HepG2 (cell line): ENCODE data around the gene EIF1. TPM values are rescaled to one million over a fixed set of nuclear protein-coding genes. Genes with fewer than 3 reads are reported as not detected.

ENCODE experiments used
- AGO1 ChIP-seq: fragments of 200-400 bp; formaldehyde crosslinking; IDR thresholded peaks from 2 replicates; pipeline ENCODE4 v1.6.1; 2017; ENCODE audit warnings: mild to moderate bottlenecking, low read depth, low read length, moderate library complexity; ENCODE audit not compliant: poor library complexity, severe bottlenecking
- IRF2 ChIP-seq: IDR thresholded peaks from 2 replicates; pipeline ENCODE4 v1.6.1; 2018; ENCODE audit warnings: missing genetic modification reagents, missing compliant biosample characterization
- KDM5B ChIP-seq: sonication (generic); formaldehyde crosslinking; IDR thresholded peaks from 2 replicates; pipeline ENCODE4 v1.4.0; 2020; ENCODE audit warnings: missing genetic modification reagents, mild to moderate bottlenecking, borderline replicate concordance
- LCORL ChIP-seq, 2 experiments: fragments of 450-650 bp in 1 of 2; sonication (generic) in 1 of 2; formaldehyde crosslinking in 1 of 2; IDR thresholded peaks; 2 replicates each; pipeline versions ENCODE4 v1.5.0 to v1.6.1; 2017 to 2020; ENCODE audit warnings: antibody characterized with exemption in 1 of 2, missing genetic modification reagents in 1 of 2
- MAFG ChIP-seq: sonication (generic); formaldehyde crosslinking; IDR thresholded peaks from 2 replicates; pipeline ENCODE4 v1.5.1; 2020; ENCODE audit warnings: mild to moderate bottlenecking, missing genetic modification reagents
- RBM22 ChIP-seq: fragments of 200-400 bp; formaldehyde crosslinking; optimal IDR thresholded peaks from 2 replicates; pipeline ENCODE3; 2017; ENCODE audit warnings: mild to moderate bottlenecking, low read length, moderate library complexity
- RCOR2 ChIP-seq: IDR thresholded peaks from 2 replicates; pipeline ENCODE4 v1.6.1; 2016; ENCODE audit warnings: missing biosample characterization, missing genetic modification reagents
- TBX2 ChIP-seq: sonication (generic); formaldehyde crosslinking; IDR thresholded peaks from 2 replicates; pipeline ENCODE4 v1.5.0; 2020; ENCODE audit warnings: missing genetic modification reagents, mild to moderate bottlenecking, borderline replicate concordance
- TCF7L2 ChIP-seq: IDR thresholded peaks from 2 replicates; pipeline ENCODE4 v1.6.1; 2011; ENCODE audit warnings: mild to moderate bottlenecking, low read depth, low read length, moderate library complexity
- ZBTB1 ChIP-seq: sonication (generic); formaldehyde crosslinking; IDR thresholded peaks from 2 replicates; pipeline ENCODE4 v1.4.0; 2020; ENCODE audit warnings: missing genetic modification reagents, borderline replicate concordance
- ZBTB7B ChIP-seq: sonication (generic); formaldehyde crosslinking; IDR thresholded peaks from 2 replicates; pipeline ENCODE4 v1.4.0; 2020; ENCODE audit warnings: missing genetic modification reagents
- ZNF260 ChIP-seq: sonication (generic); formaldehyde crosslinking; IDR thresholded peaks from 2 replicates; pipeline ENCODE4 v1.4.0; 2020; ENCODE audit warnings: missing genetic modification reagents, low read depth, mild to moderate bottlenecking, borderline replicate concordance
- ZNF382 ChIP-seq: sonication (generic); formaldehyde crosslinking; IDR thresholded peaks from 2 replicates; pipeline ENCODE4 v1.5.0; 2020; ENCODE audit warnings: missing genetic modification reagents, mild to moderate bottlenecking, borderline replicate concordance
- ZNF558 ChIP-seq: sonication (generic); formaldehyde crosslinking; IDR thresholded peaks from 2 replicates; pipeline ENCODE4 v1.9.0; 2022; ENCODE audit warnings: mild to moderate bottlenecking, missing genetic modification reagents, borderline replicate concordance
- ZNF629 ChIP-seq: sonication (generic); formaldehyde crosslinking; conservative IDR thresholded peaks from 2 replicates; pipeline ENCODE4 v1.5.0; 2020; ENCODE audit warnings: missing genetic modification reagents
- ZNF776 ChIP-seq: sonication (generic); formaldehyde crosslinking; IDR thresholded peaks from 2 replicates; pipeline ENCODE4 v1.4.0; 2020; ENCODE audit warnings: mild to moderate bottlenecking, missing genetic modification reagents
- polyA plus RNA-seq, 8 experiments: library from polyadenylated mRNA; depleted of rRNA in 3 of 8; stranded (reverse) in 7 of 8; unstranded in 1 of 8; fragments of >200 nt; fragmentation: Illumina TruSeq in 4 of 8; extraction: Trizol in 4 of 8; gene quantifications; 2 replicates each; pipeline versions ENCODE4 v1.2.1 to v1.2.3, GENCODE V29; 2011 to 2016; ENCODE audit warnings: low read depth in 4 of 8, missing spikeins in 1 of 8, mixed read lengths in 1 of 8; ENCODE audit not compliant: insufficient read depth in 1 of 8
- total RNA-seq, 5 experiments: library from RNA; depleted of rRNA; stranded (reverse); fragments of >200 nt; fragmentation: Illumina TruSeq; extraction: Trizol; gene quantifications; 2 replicates each; pipeline ENCODE4 v1.2.3, GENCODE V29; 2016; ENCODE audit warnings: low read depth in 1 of 5
- TF ChIP-seq, protein P1 (sequence below): sonication (generic); formaldehyde crosslinking; IDR thresholded peaks from 2 replicates; pipeline ENCODE4 v1.5.1; 2020; ENCODE audit warnings: missing genetic modification reagents, mild to moderate bottlenecking, borderline replicate concordance
- TF ChIP-seq, protein P2 (sequence below): IDR thresholded peaks from 2 replicates; pipeline ENCODE4 v1.6.1; 2016; ENCODE audit warnings: missing compliant biosample characterization, missing genetic modification reagents, borderline replicate concordance
- TF ChIP-seq, protein P3 (sequence below): sonication (generic); formaldehyde crosslinking; IDR thresholded peaks from 2 replicates; pipeline ENCODE4 v1.8.0; 2022; ENCODE audit warnings: missing genetic modification reagents, mild to moderate bottlenecking, moderate library complexity, borderline replicate concordance
- TF ChIP-seq, protein P4 (sequence below): sonication (generic); formaldehyde crosslinking; IDR thresholded peaks from 2 replicates; pipeline ENCODE4 v1.5.1; 2020; ENCODE audit warnings: mild to moderate bottlenecking, moderate library complexity, missing genetic modification reagents

The EIF1 gene
- total and polyA plus RNA-seq, 2 of the 13 experiments (the other 11 are each of a cell fraction or from before 2014, with no cell fraction given), result 147 to 517 TPM

DNA sequence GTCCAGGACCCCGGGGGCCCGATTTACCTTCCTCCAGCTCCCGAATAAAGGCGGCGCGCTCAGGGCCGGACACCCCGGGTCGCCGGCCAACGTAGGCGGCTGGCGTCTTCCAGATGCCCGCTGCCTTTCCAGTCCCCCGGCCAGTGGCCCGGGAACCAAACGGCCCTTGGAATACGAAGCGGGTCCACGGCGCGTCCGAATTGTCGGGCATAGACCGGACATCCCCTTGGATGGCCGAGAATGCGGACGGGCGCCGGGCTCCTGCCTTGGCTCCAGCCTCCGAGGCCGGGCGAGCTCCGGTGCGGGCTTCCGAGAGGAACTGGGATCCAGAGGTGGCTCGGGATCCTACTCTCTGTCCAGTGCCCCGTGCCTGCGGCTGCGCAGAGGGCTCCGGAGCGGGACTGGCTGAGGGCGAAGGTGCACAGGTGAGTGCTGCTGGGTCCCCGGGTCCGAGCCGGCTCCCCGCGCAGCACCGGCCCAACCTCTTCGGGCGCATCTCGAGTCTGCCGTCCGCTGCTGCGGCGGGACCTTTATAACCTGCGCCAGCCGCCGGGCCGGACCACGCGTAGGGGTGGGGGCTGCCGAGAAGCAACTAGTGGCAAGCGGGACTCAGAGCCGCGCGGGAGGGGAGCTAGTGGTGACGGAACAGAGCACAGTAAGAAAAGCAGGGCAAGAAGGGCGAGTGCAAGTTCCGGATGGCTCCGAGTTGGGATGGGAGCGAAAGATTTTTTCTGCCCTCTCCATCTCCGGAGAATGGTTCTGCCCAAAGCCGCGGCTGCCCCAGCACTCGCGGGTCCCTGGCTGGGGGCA lies 45.7 kb downstream of the EIF1 start, which contains the start of gene HAP1 (continued):
- no peak; the same call in none of the 2 replicates for TF ChIP-seq KDM5B (CRISPR knock-in tag)
- no peak for TF ChIP-seq ZNF629 (CRISPR knock-in tag)
- TF ChIP-seq ZNF558 (CRISPR knock-in tag), result no peak
- TF ChIP-seq, protein P1, sequence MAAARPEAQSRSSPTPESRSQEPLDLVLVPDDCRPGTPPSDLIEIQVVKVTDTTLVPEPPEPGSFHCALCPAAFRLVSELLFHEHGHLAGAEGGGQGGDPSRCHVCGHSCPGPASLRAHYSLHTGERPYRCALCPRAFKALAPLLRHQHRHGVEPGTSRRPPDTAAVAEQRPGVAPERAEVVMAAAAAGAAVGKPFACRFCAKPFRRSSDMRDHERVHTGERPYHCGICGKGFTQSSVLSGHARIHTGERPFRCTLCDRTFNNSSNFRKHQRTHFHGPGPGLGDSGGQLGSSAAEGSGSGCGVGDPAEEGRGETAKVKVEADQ (CRISPR knock-in tag), result peak; percentile 87; the same call in 1 of the 2 replicates
- TF ChIP-seq RCOR2, result no peak
- no peak for TF ChIP-seq IRF2 (CRISPR knock-in tag)
- TF ChIP-seq, protein P2, sequence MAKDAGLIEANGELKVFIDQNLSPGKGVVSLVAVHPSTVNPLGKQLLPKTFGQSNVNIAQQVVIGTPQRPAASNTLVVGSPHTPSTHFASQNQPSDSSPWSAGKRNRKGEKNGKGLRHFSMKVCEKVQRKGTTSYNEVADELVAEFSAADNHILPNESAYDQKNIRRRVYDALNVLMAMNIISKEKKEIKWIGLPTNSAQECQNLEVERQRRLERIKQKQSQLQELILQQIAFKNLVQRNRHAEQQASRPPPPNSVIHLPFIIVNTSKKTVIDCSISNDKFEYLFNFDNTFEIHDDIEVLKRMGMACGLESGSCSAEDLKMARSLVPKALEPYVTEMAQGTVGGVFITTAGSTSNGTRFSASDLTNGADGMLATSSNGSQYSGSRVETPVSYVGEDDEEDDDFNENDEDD (CRISPR knock-in tag), result no peak
- TF ChIP-seq, protein P3, sequence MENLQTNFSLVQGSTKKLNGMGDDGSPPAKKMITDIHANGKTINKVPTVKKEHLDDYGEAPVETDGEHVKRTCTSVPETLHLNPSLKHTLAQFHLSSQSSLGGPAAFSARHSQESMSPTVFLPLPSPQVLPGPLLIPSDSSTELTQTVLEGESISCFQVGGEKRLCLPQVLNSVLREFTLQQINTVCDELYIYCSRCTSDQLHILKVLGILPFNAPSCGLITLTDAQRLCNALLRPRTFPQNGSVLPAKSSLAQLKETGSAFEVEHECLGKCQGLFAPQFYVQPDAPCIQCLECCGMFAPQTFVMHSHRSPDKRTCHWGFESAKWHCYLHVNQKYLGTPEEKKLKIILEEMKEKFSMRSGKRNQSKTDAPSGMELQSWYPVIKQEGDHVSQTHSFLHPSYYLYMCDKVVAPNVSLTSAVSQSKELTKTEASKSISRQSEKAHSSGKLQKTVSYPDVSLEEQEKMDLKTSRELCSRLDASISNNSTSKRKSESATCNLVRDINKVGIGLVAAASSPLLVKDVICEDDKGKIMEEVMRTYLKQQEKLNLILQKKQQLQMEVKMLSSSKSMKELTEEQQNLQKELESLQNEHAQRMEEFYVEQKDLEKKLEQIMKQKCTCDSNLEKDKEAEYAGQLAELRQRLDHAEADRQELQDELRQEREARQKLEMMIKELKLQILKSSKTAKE (CRISPR knock-in tag), result peak; percentile 34; the same call in 1 of the 2 replicates
- TF ChIP-seq, protein P4, sequence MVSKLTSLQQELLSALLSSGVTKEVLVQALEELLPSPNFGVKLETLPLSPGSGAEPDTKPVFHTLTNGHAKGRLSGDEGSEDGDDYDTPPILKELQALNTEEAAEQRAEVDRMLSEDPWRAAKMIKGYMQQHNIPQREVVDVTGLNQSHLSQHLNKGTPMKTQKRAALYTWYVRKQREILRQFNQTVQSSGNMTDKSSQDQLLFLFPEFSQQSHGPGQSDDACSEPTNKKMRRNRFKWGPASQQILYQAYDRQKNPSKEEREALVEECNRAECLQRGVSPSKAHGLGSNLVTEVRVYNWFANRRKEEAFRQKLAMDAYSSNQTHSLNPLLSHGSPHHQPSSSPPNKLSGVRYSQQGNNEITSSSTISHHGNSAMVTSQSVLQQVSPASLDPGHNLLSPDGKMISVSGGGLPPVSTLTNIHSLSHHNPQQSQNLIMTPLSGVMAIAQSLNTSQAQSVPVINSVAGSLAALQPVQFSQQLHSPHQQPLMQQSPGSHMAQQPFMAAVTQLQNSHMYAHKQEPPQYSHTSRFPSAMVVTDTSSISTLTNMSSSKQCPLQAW (CRISPR knock-in tag), result no peak
- no peak for TF ChIP-seq ZNF382 (CRISPR knock-in tag)
- no peak for TF ChIP-seq AGO1
- TF ChIP-seq TCF7L2, result no peak
- no peak for TF ChIP-seq ZNF260 (CRISPR knock-in tag)
- no peak for TF ChIP-seq MAFG
- no peak; the same call in 1 of the 2 replicates for TF ChIP-seq ZBTB7B (CRISPR knock-in tag)
- TF ChIP-seq ZBTB1 (CRISPR knock-in tag), result no peak
- no peak for TF ChIP-seq LCORL (IDR thresholded peaks at IDR 0.05)
- TF ChIP-seq LCORL (CRISPR knock-in tag; IDR thresholded peaks at IDR 0.05), result no peak
- no peak for TF ChIP-seq RBM22
- no peak; the same call in 1 of the 2 replicates for TF ChIP-seq TBX2 (CRISPR knock-in tag)
- TF ChIP-seq ZNF776, result no peak; the same call in 1 of the 2 replicates
